GM12875 (cell line): ENCODE measurements around the gene PHETA2.
A peak's percentile ranks its signal among the peaks of the same experiment; 100 is the strongest.
"Not testable (repeated sequence)": the region's sequence is repeated elsewhere in the genome, so short reads cannot be mapped to it uniquely, and the experiment has no call there.

ENCODE experiments used
- H3K4me3 ChIP-seq: one replicate; pipeline ENCODE4 v1.5.1; 2011; ENCODE audit warnings: low read depth, low read length, control low read depth
- CTCF ChIP-seq: IDR thresholded peaks from 2 replicates; pipeline ENCODE4 v1.5.1; 2011; ENCODE audit warnings: low read depth, mild to moderate bottlenecking, control low read depth, inconsistent platforms, low read length, moderate library complexity, borderline replicate concordance; ENCODE audit not compliant: insufficient read depth

Gene PHETA2

GRCh38 chr22:42084874-42085273 is 10.8 kb downstream of the PHETA2 start:
- H3K4me3 ChIP-seq: no peak overlapping the region

DNA sequence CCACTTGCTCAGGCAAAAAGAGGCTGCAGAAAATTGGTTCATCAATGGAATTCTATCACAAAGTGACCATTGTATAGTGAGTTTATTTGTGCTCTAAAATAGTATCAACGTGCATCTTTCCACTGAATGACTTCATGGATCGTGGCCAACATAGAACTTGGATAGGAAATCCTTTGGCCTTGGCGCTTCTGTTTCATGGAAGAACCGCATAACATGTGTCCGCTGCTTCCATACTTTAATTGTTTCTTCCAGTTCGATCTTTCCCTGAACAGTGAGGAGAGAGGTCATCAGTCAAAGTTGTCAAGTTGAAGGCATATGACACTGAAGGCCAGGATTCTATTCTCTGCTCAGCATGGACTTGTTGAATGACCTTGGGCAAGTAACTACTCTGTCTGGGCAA is 12.0 kb downstream of the PHETA2 start:
- no peak for TF ChIP-seq CTCF
- no peak overlapping the region for H3K4me3 ChIP-seq

More at GRCh38 chr22:42084874-42085273, 10.8 kb downstream of the PHETA2 start:
- no peak for TF ChIP-seq CTCF

- peak; percentile 98 for TF ChIP-seq CTCF
Observed at GRCh38 chr22:42090596-42091454, 16.8 kb downstream of the PHETA2 start, which contains the start of gene NDUFA6. NDUFA6 (minus strand) TSS chr22:42090772; CDS start chr22:42090744, 28 bp downstream.

DNA sequence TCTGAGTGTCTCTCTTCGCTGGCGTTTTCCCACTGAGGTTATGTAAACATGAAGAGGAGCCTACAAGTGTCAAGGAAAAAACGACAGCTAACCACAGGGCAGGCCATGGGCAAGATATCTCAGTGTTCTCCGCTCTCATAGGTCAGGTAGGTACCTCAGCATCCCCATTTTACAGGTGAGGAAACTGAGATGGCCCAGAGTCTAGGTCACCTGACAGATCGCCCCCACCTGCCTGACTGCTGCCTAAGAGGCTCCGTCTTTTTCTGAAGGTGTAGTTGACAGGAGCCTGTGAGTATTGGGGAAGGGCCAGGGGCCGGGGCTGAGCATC is 17.4 kb downstream of the PHETA2 start:
- TF ChIP-seq CTCF: no peak
- H3K4me3 ChIP-seq: peak overlapping the region; percentile 60

More at GRCh38 chr22:42090596-42091454, 16.8 kb downstream of the PHETA2 start, which contains the start of gene NDUFA6:
- peak within 1 kb of the TSS; percentile 88 for H3K4me3 ChIP-seq

DNA sequence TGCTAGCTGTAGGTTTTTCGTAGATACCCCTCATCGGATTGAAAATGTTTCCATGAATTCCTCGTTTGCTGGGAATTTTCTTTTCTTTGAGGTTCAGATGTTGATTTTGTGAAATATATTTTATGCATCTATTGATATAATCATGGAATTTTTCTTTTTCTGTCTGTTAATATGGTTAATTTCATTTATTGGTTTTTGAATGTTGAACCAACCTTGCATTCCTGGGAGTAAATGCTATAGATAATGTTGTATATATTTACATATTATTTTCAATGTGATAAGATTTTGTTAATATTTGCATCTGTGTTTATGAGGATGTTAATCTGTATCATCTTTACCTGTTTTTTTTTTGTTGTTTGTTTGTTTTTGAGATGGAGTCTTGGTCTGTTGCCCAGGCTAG is 27.2 kb downstream of the PHETA2 start:
- no peak for TF ChIP-seq CTCF
- H3K4me3 ChIP-seq: no peak overlapping the region

DNA sequence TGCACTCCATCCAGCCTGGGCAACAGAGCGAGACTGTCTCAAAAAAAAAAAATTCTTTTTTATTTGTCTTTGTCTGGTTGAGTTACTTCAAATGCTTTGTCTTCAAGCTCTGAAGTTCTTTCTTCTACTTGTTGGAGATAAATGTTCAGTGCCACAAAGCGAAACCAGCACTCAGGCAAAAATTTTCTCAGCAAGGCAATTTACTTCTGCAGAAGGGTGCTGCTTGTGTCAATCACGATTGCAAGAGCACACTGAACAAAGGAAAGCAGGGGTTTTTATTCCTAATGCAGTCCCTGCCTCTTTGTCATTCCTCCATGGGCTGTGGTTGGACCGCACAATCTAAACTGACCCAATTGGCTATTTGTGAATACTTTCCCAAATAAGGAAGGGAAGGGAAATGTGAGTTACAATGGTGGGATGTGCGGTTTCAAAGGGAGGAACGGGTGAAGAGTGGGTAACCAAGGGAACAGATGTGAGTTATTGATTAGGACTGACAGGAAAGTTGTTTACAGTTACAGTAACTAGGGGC is 30.3 kb downstream of the PHETA2 start:
- not testable (repeated sequence) for H3K4me3 ChIP-seq

GRCh38 chr22:42108848-42109247 is 34.8 kb downstream of the PHETA2 start:
- no peak overlapping the region for H3K4me3 ChIP-seq
- TF ChIP-seq CTCF: no peak
